Activated naive CD8-positive, alpha-beta T cell treated with anti-CD3 and anti-CD28 coated beads for 36 hours (primary cell): ENCODE data around the gene ATP10A. TPM values are rescaled to one million over a fixed set of nuclear protein-coding genes. Genes with fewer than 3 reads are reported as not detected.

Source experiments
- DNase-seq: peaks from one replicate; pipeline ENCODE4 v3.0.0; 2021
- H3K27ac Mint-ChIP-seq: one replicate; pipeline ENCODE4 v1.8.0; 2022; ENCODE audit warnings: mild to moderate bottlenecking, moderate library complexity, mixed read lengths
- H3K27me3 Mint-ChIP-seq: one replicate; pipeline ENCODE4 v1.8.0; 2022; ENCODE audit warnings: mild to moderate bottlenecking, mixed read lengths
- H3K36me3 Mint-ChIP-seq: one replicate; pipeline ENCODE4 v1.8.0; 2021; ENCODE audit warnings: mild to moderate bottlenecking, mixed read lengths
- H3K4me1 Mint-ChIP-seq: one replicate; pipeline ENCODE4 v1.8.0; 2021; ENCODE audit warnings: mixed read lengths
- H3K4me3 Mint-ChIP-seq: one replicate; pipeline ENCODE4 v1.8.0; 2022; ENCODE audit warnings: mild to moderate bottlenecking, moderate library complexity, mixed read lengths
- H3K9me3 Mint-ChIP-seq: one replicate; pipeline ENCODE4 v1.8.0; 2022; ENCODE audit warnings: mixed read lengths
- total RNA-seq, 2 experiments: library from RNA; stranded (reverse); gene quantifications; one replicate each; pipeline ENCODE4 v1.2.3, GENCODE V29; 2021

The ATP10A gene
- total RNA-seq, 2 experiments from 2014 or later: 23.9 to 26.8 TPM

GRCh38 chr15:25852027-25852426, 11.1 kb downstream of the ATP10A start:
- Mint-ChIP-seq H3K36me3 (peaks cover 50% of the 10 kb centered on the region), H3K27ac (peak overlapping the region; percentile 99), H3K4me3 (no peak overlapping the region), H3K9me3 (peaks cover 9% of the 10 kb centered on the region), H3K4me1 (peaks cover 86% of the 10 kb centered on the region), H3K27me3 (no peaks in the 10 kb centered on the region)
- DNase-seq: no peak

GRCh38 chr15:25850154-25851111, 12.7 kb downstream of the ATP10A start:
- Mint-ChIP-seq H3K9me3 (peaks cover 3% of the 10 kb centered on the region), H3K27ac (peak overlapping the region; percentile 99), H3K36me3 (peaks cover 43% of the 10 kb centered on the region), H3K4me3 (peak overlapping the region; percentile 88), H3K27me3 (no peaks in the 10 kb centered on the region), H3K4me1 (peaks cover 85% of the 10 kb centered on the region)
- peak; percentile 74 for DNase-seq

- Mint-ChIP-seq H3K36me3 (peaks cover 37% of the 10 kb centered on the region), H3K4me3 (peak overlapping the region; percentile 88), H3K4me1 (peaks cover 82% of the 10 kb centered on the region), H3K27ac (peak overlapping the region; percentile 99), H3K27me3 (no peaks in the 10 kb centered on the region), H3K9me3 (peaks cover 1% of the 10 kb centered on the region)
- DNase-seq: peak; percentile 41
Observed at GRCh38 chr15:25849157-25849921, 13.8 kb downstream of the ATP10A start.

GRCh38 chr15:25848784-25849156, 14.4 kb downstream of the ATP10A start:
- DNase-seq: no peak
- H3K4me1 Mint-ChIP-seq: peaks cover 82% of the 10 kb centered on the region
- H3K4me3 Mint-ChIP-seq: peak overlapping the region; percentile 88
- no peaks in the 10 kb centered on the region for H3K27me3 Mint-ChIP-seq
- H3K9me3 Mint-ChIP-seq: no peaks in the 10 kb centered on the region
- peak overlapping the region; percentile 99 for H3K27ac Mint-ChIP-seq
- H3K36me3 Mint-ChIP-seq: peaks cover 37% of the 10 kb centered on the region

GRCh38 chr15:25848325-25848724, 14.8 kb downstream of the ATP10A start:
- no peaks in the 10 kb centered on the region for H3K9me3 Mint-ChIP-seq
- H3K36me3 Mint-ChIP-seq: peaks cover 34% of the 10 kb centered on the region
- no peak for DNase-seq
- peak overlapping the region; percentile 88 for H3K4me3 Mint-ChIP-seq
- peaks cover 79% of the 10 kb centered on the region for H3K4me1 Mint-ChIP-seq
- no peaks in the 10 kb centered on the region for H3K27me3 Mint-ChIP-seq
- peak overlapping the region; percentile 99 for H3K27ac Mint-ChIP-seq

- Mint-ChIP-seq H3K27me3 (no peaks in the 10 kb centered on the region), H3K36me3 (peaks cover 26% of the 10 kb centered on the region), H3K27ac (peak overlapping the region; percentile 99), H3K4me1 (peaks cover 74% of the 10 kb centered on the region), H3K9me3 (no peaks in the 10 kb centered on the region), H3K4me3 (peak overlapping the region; percentile 16)
- no peak for DNase-seq
Observed at GRCh38 chr15:25847051-25847450, 16.1 kb downstream of the ATP10A start.

GRCh38 chr15:25846377-25846776, 16.8 kb downstream of the ATP10A start:
- H3K9me3 Mint-ChIP-seq: no peaks in the 10 kb centered on the region
- H3K27ac Mint-ChIP-seq: peak overlapping the region; percentile 99
- peak overlapping the region; percentile 3 for H3K4me3 Mint-ChIP-seq
- H3K4me1 Mint-ChIP-seq: peaks cover 72% of the 10 kb centered on the region
- H3K36me3 Mint-ChIP-seq: peaks cover 24% of the 10 kb centered on the region
- peak; percentile 71 for DNase-seq
- H3K27me3 Mint-ChIP-seq: no peaks in the 10 kb centered on the region

- Mint-ChIP-seq H3K4me1 (peaks cover 68% of the 10 kb centered on the region), H3K4me3 (peak overlapping the region; percentile 6), H3K27ac (peak overlapping the region; percentile 99), H3K36me3 (peaks cover 30% of the 10 kb centered on the region), H3K9me3 (no peaks in the 10 kb centered on the region), H3K27me3 (no peaks in the 10 kb centered on the region)
- DNase-seq: no peak
Observed at GRCh38 chr15:25844981-25845680, 18.0 kb downstream of the ATP10A start.

- Mint-ChIP-seq H3K9me3 (no peaks in the 10 kb centered on the region), H3K27me3 (no peaks in the 10 kb centered on the region), H3K4me1 (peaks cover 67% of the 10 kb centered on the region), H3K4me3 (no peak overlapping the region), H3K27ac (peak overlapping the region; percentile 99), H3K36me3 (peaks cover 34% of the 10 kb centered on the region)
- no peak for DNase-seq
Observed at GRCh38 chr15:25844542-25844941, 18.6 kb downstream of the ATP10A start.

GRCh38 chr15:25844076-25844475, 19.1 kb downstream of the ATP10A start:
- Mint-ChIP-seq H3K27ac (peak overlapping the region; percentile 81), H3K36me3 (peaks cover 38% of the 10 kb centered on the region), H3K4me1 (peaks cover 67% of the 10 kb centered on the region), H3K9me3 (no peaks in the 10 kb centered on the region), H3K27me3 (no peaks in the 10 kb centered on the region), H3K4me3 (no peak overlapping the region)
- no peak for DNase-seq

GRCh38 chr15:25839638-25840156, 23.4 kb downstream of the ATP10A start:
- no peak for DNase-seq
- no peaks in the 10 kb centered on the region for H3K27me3 Mint-ChIP-seq
- H3K36me3 Mint-ChIP-seq: peaks cover 29% of the 10 kb centered on the region
- no peak overlapping the region for H3K4me3 Mint-ChIP-seq
- peaks cover 57% of the 10 kb centered on the region for H3K4me1 Mint-ChIP-seq
- H3K27ac Mint-ChIP-seq: no peak overlapping the region
- no peaks in the 10 kb centered on the region for H3K9me3 Mint-ChIP-seq

GRCh38 chr15:25838871-25839195, 24.3 kb downstream of the ATP10A start:
- H3K4me1 Mint-ChIP-seq: peaks cover 57% of the 10 kb centered on the region

GRCh38 chr15:25838191-25838870, 24.8 kb downstream of the ATP10A start:
- no peak for DNase-seq
- Mint-ChIP-seq H3K36me3 (peaks cover 23% of the 10 kb centered on the region), H3K27ac (no peak overlapping the region), H3K27me3 (no peaks in the 10 kb centered on the region), H3K4me1 (peaks cover 55% of the 10 kb centered on the region), H3K4me3 (no peak overlapping the region), H3K9me3 (no peaks in the 10 kb centered on the region)

More at GRCh38 chr15:25838871-25839195, 24.3 kb downstream of the ATP10A start:
- Mint-ChIP-seq H3K9me3 (no peaks in the 10 kb centered on the region), H3K27ac (no peak overlapping the region), H3K36me3 (peaks cover 26% of the 10 kb centered on the region), H3K4me3 (no peak overlapping the region), H3K27me3 (no peaks in the 10 kb centered on the region)
- no peak for DNase-seq

GRCh38 chr15:25832158-25832557, 31.0 kb downstream of the ATP10A start:
- Mint-ChIP-seq H3K27me3 (no peaks in the 10 kb centered on the region), H3K4me1 (peaks cover 37% of the 10 kb centered on the region), H3K36me3 (peaks cover 34% of the 10 kb centered on the region), H3K9me3 (peaks cover 13% of the 10 kb centered on the region), H3K4me3 (no peak overlapping the region), H3K27ac (peak overlapping the region; percentile 76)
- DNase-seq: peak; percentile 30
